Spleen (tissue), 7 donors: Measurements from ENCODE around the gene PRPF4.

Experiments used
- POLR2AphosphoS5 ChIP-seq, 3 donors: sonication (generic); formaldehyde crosslinking; IDR thresholded peaks; one replicate each; pipeline ENCODE4 v1.5.1; 2017; ENCODE audit warnings: antibody characterized with exemption in 3 of 3
- TF ChIP-seq, protein P1 (sequence below), 11 experiments: fragments of 200-600 bp in 7 of 11; fragments of 450-650 bp in 4 of 11; sonication (generic) in 4 of 11; IDR thresholded peaks in 8 of 11; conservative IDR thresholded peaks in 3 of 11; 1 replicate in 7 of 11; 2 replicates in 4 of 11; pipeline versions ENCODE4 v1.4.0 to v1.8.0; 2016 to 2021; ENCODE audit warnings: antibody characterized with exemption in 11 of 11, inconsistent platforms in 4 of 11, mild to moderate bottlenecking in 1 of 11
- donor health status: DM: no; HTN: no; CAD: no; lungs with moderate emphysema.
- donor health status: DM: no; HTN: no; CAD: no.
- donor health status: DM: no; HTN: no; CAD: no.

DNA sequence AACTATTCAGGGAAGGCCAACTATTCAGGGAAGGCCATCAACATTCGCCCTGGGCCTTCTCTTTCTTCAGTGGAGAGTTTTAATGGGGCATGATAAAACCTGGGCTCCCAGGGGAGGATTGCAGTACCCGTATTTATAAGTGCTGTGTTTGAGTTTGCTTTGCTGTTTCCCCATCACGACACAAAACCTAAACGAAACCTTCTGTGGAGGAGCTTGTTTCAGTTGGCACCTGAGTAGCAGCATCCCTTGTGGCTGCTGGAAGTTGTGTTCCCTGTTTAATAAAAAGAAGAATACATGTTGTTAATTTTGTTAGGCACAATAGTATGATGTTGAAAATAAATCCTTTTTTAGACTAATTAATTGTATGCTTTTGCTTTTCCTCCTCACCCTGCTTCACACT lies 56.3 kb downstream of the PRPF4 start:
- no peak for TF ChIP-seq POLR2AphosphoS5 (IDR thresholded peaks at IDR 0.05)
- TF ChIP-seq, protein P1, sequence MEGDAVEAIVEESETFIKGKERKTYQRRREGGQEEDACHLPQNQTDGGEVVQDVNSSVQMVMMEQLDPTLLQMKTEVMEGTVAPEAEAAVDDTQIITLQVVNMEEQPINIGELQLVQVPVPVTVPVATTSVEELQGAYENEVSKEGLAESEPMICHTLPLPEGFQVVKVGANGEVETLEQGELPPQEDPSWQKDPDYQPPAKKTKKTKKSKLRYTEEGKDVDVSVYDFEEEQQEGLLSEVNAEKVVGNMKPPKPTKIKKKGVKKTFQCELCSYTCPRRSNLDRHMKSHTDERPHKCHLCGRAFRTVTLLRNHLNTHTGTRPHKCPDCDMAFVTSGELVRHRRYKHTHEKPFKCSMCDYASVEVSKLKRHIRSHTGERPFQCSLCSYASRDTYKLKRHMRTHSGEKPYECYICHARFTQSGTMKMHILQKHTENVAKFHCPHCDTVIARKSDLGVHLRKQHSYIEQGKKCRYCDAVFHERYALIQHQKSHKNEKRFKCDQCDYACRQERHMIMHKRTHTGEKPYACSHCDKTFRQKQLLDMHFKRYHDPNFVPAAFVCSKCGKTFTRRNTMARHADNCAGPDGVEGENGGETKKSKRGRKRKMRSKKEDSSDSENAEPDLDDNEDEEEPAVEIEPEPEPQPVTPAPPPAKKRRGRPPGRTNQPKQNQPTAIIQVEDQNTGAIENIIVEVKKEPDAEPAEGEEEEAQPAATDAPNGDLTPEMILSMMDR (IDR thresholded peaks at IDR 0.05 in 8 of 11, conservative IDR thresholded peaks at IDR 0.05 in 3 of 11): no peak
